Measurements from ENCODE around the gene TXNRD1.

GRCh38 chr12:104295954-104296353 lies 80.4 kb downstream of the TXNRD1 start:
- TF ChIP-seq CTCF (IDR thresholded peaks at IDR 0.05; ENCODE audit: low read depth, low read length, missing input control) = no peak
- TF ChIP-seq ATF3 (IDR thresholded peaks at IDR 0.05) = no peak
